NCI-H2107 treated with DMSO at 0.1 percent for 48 hours (cell line): ENCODE results near the gene ARHGAP27.
"Not testable (repeated sequence)": the region's sequence is repeated elsewhere in the genome, so short reads cannot be mapped to it uniquely, and the experiment has no call there.

Source experiments
- DNase-seq: peaks from one replicate; lab custom pipeline; 2025; ENCODE audit not compliant: unreplicated experiment; lab: John Stamatoyannopoulos, UW

The ARHGAP27 gene

GRCh38 chr17:45364531-45365390, 67.9 kb downstream of the ARHGAP27 start:
- DNase-seq, result peak; percentile 68

GRCh38 chr17:45363498-45363897, 69.2 kb downstream of the ARHGAP27 start:
- DNase-seq, result no peak

- no peak for DNase-seq
These were observed 70.7 kb downstream of the ARHGAP27 start for GRCh38 chr17:45361976-45362375.

GRCh38 chr17:45361451-45361850, 71.2 kb downstream of the ARHGAP27 start:
- DNase-seq, result no peak

- DNase-seq, result no peak
These were observed 75.2 kb downstream of the ARHGAP27 start for GRCh38 chr17:45357364-45357997.

- no peak for DNase-seq
These were observed 77.6 kb downstream of the ARHGAP27 start for GRCh38 chr17:45355087-45355486.

GRCh38 chr17:45353043-45353442, 79.6 kb downstream of the ARHGAP27 start:
- no peak for DNase-seq

GRCh38 chr17:45351831-45352230, 80.8 kb downstream of the ARHGAP27 start:
- no peak for DNase-seq

GRCh38 chr17:45347444-45347843, 85.2 kb downstream of the ARHGAP27 start:
- DNase-seq, result no peak

- no peak for DNase-seq
These were observed 86.3 kb downstream of the ARHGAP27 start for GRCh38 chr17:45346216-45347015.

GRCh38 chr17:45345554-45346215, 87.0 kb downstream of the ARHGAP27 start:
- no peak for DNase-seq

- DNase-seq, result no peak
These were observed 87.5 kb downstream of the ARHGAP27 start for GRCh38 chr17:45345246-45345553.

- not testable (repeated sequence) for DNase-seq
These were observed 88.6 kb downstream of the ARHGAP27 start for GRCh38 chr17:45343967-45344664.
